HL-60 (cell line): ENCODE measurements around the gene BEGAIN.

Experiments
- DNase-seq, 2 experiments: peaks; one replicate each; pipeline ENCODE4 v3.0.0-alpha.2; 2010 to 2020; ENCODE audit warnings: low read depth in 1 of 2, low spot score in 1 of 2
- H3K27ac ChIP-seq: fragments of 250-450 bp; sonication (Bioruptor Pico); replicated peaks from 2 replicates; pipeline ENCODE4 v1.5.1; 2020; ENCODE audit warnings: mild to moderate bottlenecking, moderate library complexity
- H3K27me3 ChIP-seq: fragments of 250-450 bp; sonication (Bioruptor Pico); 2 replicates; pipeline ENCODE4 v1.5.1; 2021; ENCODE audit warnings: mild to moderate bottlenecking, moderate library complexity; ENCODE audit not compliant: insufficient read depth, poor library complexity, severe bottlenecking
- H3K4me3 ChIP-seq: replicated peaks from 2 replicates; pipeline ENCODE4 v1.5.1; 2011; ENCODE audit warnings: mild to moderate bottlenecking, control low read depth, low read length; ENCODE audit not compliant: insufficient read depth
- CTCF ChIP-seq: IDR thresholded peaks from one replicate; pipeline ENCODE4 v1.5.1; 2011; ENCODE audit warnings: low read length, control low read depth, inconsistent platforms; ENCODE audit not compliant: insufficient read depth
- GABPA ChIP-seq: IDR thresholded peaks from 2 replicates; pipeline ENCODE4 v1.6.1; 2012; ENCODE audit warnings: low read depth
- POLR2AphosphoS5 ChIP-seq: IDR thresholded peaks from 2 replicates; pipeline ENCODE4 v1.6.1; 2012; ENCODE audit warnings: low read depth
- REST ChIP-seq: IDR thresholded peaks from 2 replicates; pipeline ENCODE4 v1.6.1; 2012; ENCODE audit warnings: low read depth; ENCODE audit not compliant: insufficient replicate concordance
- SPI1 ChIP-seq: IDR thresholded peaks from 2 replicates; pipeline ENCODE4 v1.6.1; 2012; ENCODE audit warnings: low read depth, mild to moderate bottlenecking, borderline replicate concordance

BEGAIN gene

GRCh38 chr14:100524233-100524932 lies 62.8 kb downstream of the BEGAIN start:
- no peak overlapping the region for H3K4me3 ChIP-seq
- DNase-seq = no peak
- TF ChIP-seq REST = no peak
- no peak for TF ChIP-seq CTCF
- TF ChIP-seq SPI1 = no peak
- no peak for TF ChIP-seq POLR2AphosphoS5
- TF ChIP-seq GABPA = no peak
- H3K27ac ChIP-seq = no peak overlapping the region
- H3K27me3 ChIP-seq = no peaks in the 10 kb centered on the region

- H3K27ac ChIP-seq = no peak overlapping the region
- no peak overlapping the region for H3K4me3 ChIP-seq
- TF ChIP-seq REST = no peak
- no peak for TF ChIP-seq GABPA
- TF ChIP-seq POLR2AphosphoS5 = no peak
- TF ChIP-seq CTCF = no peak
- no peak for TF ChIP-seq SPI1
- DNase-seq = no peak
- H3K27me3 ChIP-seq = no peaks in the 10 kb centered on the region
These were observed 63.4 kb downstream of the BEGAIN start for GRCh38 chr14:100523843-100524169.

GRCh38 chr14:100523131-100523842 lies 63.9 kb downstream of the BEGAIN start:
- Histone ChIP-seq H3K4me3 (no peak overlapping the region), H3K27me3 (no peaks in the 10 kb centered on the region), H3K27ac (no peak overlapping the region)
- no peak for DNase-seq
- TF ChIP-seq GABPA = no peak
- no peak for TF ChIP-seq POLR2AphosphoS5
- no peak for TF ChIP-seq SPI1
- no peak for TF ChIP-seq REST
